Stimulated activated CD4-positive, alpha-beta T cell treated with anti-CD3 and anti-CD28 coated beads, TNF-alpha, amount 100 ng/mL, for 1 hour (primary cell): ENCODE results near the gene FAM98B.

Experiments used
- DNase-seq, 3 donors: peaks; one replicate each; pipeline ENCODE4 v3.0.0-alpha.2; 2020; ENCODE audit warnings: low read depth in 3 of 3, low spot score in 1 of 3

Gene FAM98B

DNA sequence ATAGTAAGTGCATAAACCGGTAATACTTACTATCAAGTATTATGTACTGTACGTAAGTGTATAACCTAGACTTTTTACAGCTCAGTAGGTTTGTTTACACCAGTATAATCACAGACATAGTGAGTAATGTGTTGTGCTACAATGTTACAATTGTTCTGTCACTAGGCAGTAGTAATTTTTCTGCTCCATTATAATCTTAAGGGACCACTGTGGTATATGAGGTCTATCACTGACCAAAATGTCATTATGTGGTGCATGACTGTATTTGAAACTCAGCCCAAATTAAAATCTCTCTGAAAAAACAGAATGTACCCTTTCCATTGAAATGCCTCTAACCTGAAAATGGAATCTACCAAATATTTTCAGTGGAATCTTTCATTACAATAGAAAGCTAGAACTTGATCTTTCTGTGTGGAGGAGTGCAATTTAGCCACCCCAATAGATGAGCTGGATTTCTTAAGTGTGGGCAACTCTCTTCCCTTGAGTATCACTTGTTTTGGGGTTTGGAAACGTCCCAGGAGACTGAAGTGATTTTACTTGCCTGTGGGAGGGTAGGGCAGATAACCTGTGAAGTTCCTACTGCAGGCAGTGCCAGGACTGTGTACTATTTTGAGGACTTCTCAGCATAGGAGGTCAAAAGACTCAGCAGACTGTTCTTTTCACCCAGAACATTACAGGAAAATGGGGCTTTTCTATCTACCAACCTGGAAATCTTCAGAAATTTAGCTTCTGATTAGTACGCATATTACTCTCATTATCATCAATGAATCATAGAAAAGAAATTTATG lies 50.9 kb downstream of the FAM98B start:
- no peak for DNase-seq

GRCh38 chr15:38506997-38507396 lies 53.1 kb downstream of the FAM98B start:
- DNase-seq, result no peak

DNA sequence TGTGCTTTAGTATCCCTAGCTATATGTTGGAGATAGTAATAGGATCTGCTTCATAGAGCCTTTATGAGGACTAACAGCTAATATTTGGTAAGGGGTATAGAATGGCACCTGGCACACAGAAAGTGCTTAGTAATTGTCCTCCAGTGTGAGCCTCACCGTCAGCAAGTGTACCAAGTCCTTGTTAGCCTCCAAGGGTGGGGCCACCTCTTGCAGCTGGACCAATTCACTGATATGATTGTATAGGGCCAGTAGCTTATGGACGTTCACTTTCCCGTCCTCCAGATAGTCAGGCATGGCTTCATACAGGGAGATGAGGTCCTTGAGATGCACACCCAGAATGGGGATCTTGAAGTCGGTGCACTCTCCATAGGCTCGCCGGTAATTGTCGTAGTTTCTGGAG lies 53.6 kb downstream of the FAM98B start:
- DNase-seq, result no peak

DNA sequence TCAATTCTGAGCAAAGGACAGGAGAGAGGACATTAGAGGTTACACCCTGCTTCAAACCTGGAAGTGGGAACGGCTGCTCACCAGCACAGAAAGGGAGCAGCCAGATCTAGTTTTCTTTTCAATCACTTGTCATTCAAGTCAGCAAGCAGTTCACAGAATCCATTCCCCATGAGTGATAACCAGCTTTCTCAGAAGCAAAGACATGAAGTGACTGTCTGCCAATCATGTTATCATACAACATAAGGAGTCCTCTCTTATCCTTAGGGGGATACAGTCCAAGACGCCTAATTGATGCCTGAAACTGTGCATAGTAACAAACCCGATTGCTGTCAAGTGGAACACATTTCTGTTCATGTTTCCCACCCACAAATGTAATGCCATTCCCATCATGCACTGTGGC lies 54.7 kb downstream of the FAM98B start:
- no peak for DNase-seq

DNA sequence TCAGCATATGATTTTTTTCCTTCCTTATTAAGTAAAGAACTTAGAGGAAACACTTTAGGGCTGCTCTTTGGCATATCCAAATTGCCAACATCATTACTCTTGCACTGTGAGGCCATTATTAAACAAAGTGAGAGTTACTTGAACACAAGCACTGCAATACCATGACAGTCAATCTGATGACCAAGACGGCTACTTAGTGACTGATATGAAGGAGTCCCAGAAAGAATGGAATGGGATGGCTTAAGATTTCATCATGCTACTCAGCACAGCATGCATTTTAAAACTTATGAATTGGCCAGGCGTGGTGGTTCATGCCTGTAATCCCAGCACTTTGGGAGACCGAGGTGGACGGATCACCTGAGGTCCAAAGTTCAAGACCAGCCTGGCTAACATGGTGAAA lies 55.2 kb downstream of the FAM98B start:
- no peak for DNase-seq

- DNase-seq, result no peak
Observed at GRCh38 chr15:38512901-38513300, 59.0 kb downstream of the FAM98B start.

DNA sequence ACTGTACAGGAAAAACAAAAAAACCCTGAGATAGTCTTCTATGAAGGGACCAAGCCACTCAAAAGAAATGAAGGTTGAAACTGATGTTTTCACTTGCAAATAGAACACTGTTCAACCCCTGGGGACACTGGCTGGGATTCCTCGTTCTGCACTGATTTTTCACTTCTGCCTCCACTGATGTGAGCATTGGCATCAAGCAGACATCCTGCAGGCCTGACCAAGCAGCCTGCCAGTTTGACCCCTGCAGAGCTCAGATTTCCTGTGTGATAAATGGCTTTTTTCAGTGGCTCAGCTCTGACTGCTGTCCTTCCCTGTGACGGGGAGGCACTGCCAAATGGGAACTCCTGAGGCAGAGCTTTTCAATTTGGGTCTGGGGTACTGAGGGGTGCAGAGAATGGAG lies 60.7 kb downstream of the FAM98B start:
- DNase-seq, result no peak

DNA sequence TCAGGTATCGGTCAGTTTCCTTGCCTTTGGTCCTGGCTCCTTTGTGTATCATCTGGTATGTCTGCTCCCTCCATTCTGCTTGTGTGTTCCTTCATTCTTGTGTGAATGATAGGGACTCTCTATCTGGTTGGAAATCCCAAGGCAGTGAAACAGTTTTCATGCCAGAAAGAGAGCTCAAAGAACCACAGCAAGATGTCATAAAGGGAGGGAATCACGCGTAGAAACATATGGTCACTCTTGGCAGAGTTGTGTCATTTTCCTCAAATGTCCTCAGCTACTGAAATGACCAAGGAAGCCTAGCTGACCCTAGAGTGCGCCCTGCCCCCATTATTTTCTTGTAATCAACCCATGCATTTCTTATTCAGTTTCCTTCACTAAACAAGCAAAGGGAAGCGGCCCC lies 62.7 kb downstream of the FAM98B start:
- DNase-seq, result no peak

- no peak for DNase-seq
Observed at GRCh38 chr15:38517312-38517975, 63.5 kb downstream of the FAM98B start.

- no peak for DNase-seq
Observed at GRCh38 chr15:38518084-38518483, 64.2 kb downstream of the FAM98B start.

DNA sequence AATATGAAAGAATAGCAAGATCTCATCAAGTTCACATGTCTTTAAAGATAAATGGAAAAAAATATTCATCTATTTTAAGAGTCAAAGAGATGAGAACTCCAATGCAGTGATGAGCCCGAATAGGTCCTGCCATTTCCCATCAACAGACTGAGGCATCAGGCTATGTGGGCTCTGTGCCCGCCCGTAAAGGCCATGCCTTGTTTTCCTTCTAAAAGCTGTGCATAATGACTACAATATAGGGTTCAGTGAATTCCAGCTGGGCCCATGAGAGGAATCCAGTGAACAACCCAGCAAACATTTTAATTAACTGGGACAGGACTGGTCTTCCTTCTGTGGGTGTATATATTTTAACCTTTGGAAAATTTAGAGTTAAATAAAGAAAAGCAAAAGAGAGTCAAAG lies 66.1 kb downstream of the FAM98B start:
- DNase-seq, result no peak

DNA sequence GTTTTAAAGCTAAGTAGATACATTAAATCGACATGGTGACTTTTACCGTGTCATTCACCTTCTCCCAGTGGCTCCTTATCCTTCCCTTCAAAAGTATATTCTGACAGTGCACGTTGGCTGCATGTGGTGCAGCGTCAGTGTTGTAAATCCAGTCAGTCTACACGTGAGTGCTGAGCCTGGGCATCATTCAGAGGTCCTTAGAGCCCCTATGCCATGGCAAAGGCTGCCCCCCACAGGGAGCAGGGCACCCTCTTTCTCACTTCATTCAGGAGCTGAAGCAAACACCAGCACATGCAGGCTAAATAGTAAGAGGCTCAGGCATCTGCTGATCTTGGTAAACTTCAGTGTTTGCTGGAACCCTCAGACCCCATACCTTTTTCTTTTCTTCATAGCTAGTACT lies 67.4 kb downstream of the FAM98B start:
- DNase-seq, result no peak

DNA sequence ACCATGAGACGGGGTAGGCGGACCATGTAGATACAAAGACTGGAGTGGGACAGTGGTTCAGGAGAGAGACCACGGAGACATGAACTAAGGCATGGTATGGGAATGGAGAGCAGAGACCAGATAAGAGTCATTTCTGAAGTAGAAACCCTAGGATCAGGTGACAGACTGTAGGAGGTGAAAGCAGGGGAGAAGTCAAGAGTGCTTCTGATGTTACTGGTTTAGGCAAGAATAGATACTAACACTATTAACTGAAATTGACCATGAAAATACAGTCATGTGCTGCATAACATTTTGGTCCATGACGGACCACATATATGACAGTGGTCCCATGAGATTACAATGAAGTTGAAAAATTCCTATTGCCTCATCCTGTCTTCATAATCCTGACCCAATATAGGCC lies 69.0 kb downstream of the FAM98B start:
- no peak for DNase-seq

DNA sequence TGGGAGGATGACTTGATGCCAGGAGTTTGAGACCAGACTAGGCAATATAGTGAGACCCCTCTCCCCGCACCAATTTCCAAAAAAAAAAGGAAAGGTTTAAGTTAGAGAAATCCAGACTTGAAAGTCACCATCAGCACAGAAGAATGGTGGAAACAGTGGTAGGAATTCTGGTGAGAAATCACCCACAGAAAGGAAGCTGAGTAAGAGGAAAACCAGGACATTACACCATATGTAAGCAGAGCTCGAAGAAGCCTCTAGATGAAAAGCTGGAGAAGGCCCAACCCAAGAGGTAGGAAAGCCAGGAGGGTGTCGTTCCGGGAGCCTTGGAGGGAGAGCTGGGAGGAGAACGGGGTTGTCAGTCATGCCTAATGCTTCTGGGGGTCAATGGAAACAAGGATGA lies 70.2 kb downstream of the FAM98B start:
- no peak for DNase-seq

GRCh38 chr15:38525489-38525888 lies 71.6 kb downstream of the FAM98B start:
- DNase-seq, result no peak

DNA sequence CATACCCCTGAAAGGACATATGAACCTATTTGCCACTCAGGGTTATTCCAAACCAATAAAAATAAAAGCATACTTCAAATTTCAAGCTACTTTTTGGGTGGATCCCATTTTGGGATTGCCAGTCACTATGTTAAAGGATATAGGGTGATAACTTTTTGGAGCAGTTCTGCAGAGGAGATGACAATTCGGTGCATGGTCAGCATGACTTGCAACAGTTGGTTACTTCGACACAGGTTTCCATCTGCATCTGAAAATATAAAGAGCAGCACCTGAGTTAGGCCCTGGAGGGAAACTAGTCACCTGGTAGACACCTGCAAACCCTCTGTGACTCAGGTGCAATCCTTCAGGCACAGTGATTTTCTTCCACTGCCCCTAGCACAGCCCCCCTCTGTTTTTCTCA lies 72.2 kb downstream of the FAM98B start:
- DNase-seq, result no peak

- DNase-seq, result no peak
Observed at GRCh38 chr15:38528294-38528693, 74.4 kb downstream of the FAM98B start.

- DNase-seq, result peak in 1 of 3 donors; percentile 8
Observed at GRCh38 chr15:38530113-38530512, 76.2 kb downstream of the FAM98B start.

GRCh38 chr15:38531509-38531908 lies 77.6 kb downstream of the FAM98B start:
- no peak for DNase-seq

- DNase-seq, result no peak
Observed at GRCh38 chr15:38532728-38533127, 78.8 kb downstream of the FAM98B start.

DNA sequence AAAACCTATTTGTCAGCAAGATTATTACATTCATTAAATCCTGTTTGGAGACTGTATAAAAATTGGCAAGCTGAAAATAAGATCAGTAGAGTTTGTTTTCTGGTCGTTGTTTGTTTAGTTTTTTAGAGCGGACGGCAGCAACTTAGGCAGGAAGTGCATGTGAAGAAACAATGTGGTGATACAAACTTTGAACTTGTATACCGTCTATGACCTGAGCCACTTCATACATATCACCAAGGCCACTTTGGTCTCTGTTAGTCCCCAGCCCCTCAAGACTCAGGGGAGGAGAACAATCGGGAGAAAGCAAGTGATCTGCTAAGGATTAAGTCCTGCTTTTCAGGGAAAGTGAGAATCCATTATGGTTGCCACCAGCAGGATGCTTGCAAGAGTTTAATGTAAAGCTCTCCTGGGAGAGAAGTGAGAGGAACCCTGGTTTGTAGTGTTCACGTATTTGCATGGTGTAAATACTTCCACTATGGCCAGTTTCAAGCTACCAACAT lies 79.5 kb downstream of the FAM98B start:
- DNase-seq, result no peak

DNA sequence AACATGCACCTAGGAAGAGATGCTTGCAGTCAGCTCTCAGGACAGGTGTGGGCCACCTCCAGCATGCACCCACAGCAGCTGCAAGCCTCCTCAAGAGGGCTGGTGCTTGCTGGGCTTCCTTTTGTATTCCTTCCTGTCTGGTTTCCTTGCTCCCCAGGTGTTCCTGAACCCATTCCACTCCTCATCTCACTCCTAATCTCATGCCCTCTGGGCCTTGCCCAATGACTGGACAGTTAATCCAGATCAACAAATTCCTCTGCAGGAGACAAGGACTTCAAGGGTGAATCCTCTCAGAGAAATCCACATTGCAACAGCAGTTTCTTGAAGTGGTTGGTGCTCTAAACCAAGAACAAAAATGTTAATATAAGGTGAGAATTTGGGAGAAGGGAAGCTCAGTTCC lies 80.0 kb downstream of the FAM98B start:
- DNase-seq, result no peak

GRCh38 chr15:38534691-38535090 lies 80.8 kb downstream of the FAM98B start:
- DNase-seq, result no peak
